ENCODE data around the gene CFAP54.
"Not testable (repeated sequence)": the region's sequence is repeated elsewhere in the genome, so short reads cannot be mapped to it uniquely, and the experiment has no call there.

The CFAP54 gene, protein sequence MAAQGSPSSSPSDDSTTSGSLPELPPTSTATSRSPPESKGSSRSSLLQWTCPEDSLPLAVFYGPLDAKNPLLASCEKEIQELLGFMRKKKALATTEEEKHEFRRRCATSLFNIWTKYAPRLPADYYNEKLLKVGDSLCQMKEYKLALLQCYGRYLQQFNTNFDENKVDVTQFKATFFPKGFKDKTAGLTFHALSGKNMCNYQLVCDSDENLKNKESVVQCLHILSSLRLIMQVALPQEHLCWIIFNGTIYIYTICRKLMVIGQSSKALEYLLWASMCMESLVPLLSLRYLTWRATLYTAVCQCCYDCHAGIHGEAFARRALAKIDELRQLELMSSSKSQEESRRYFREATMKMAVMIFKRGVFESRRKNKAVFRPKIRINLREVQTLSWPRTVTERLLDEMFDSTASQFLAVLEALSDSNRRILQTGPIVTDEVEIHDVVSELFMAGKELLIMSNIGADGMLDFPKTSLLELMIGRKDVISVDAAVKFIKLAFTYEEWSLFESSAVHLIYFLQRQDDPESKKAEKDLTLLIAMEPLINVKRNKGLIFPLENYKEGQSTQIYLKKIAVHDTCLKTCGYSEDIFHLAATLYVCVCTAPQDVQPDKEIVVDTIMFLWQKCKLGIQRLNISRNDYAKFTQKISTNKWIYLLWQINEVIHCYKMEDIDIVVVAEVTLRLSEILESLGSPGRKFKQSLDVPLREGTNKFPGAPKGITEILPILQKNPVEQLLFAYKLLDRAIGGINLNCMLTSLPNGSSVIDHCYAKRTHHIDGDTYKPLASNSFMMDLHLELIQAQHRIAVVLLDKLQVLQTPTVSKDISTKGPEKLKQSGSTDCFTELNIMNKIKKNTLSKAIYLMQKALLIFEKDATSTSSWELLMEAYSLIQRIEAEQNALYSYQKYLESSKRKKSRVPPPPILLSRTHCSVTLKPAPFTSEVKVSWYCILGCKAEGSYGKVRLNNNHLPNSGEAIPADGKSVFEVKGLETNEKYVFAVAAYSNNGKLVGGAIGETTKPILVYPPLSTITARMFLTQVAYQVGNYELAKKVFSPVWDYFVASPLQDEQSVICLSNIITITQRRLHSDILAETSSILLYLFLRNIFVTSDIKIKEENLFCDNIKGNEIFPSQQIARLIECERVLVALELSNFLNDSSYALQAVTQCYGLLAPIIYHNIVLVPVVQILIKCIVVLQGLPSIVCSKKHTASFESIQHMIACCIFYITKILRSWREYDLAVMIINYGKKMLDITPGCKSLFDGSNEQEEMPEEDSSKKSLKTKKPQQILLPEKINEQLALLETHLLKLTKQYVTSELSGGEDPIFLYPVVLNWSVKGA (N-terminal part only)

DNA sequence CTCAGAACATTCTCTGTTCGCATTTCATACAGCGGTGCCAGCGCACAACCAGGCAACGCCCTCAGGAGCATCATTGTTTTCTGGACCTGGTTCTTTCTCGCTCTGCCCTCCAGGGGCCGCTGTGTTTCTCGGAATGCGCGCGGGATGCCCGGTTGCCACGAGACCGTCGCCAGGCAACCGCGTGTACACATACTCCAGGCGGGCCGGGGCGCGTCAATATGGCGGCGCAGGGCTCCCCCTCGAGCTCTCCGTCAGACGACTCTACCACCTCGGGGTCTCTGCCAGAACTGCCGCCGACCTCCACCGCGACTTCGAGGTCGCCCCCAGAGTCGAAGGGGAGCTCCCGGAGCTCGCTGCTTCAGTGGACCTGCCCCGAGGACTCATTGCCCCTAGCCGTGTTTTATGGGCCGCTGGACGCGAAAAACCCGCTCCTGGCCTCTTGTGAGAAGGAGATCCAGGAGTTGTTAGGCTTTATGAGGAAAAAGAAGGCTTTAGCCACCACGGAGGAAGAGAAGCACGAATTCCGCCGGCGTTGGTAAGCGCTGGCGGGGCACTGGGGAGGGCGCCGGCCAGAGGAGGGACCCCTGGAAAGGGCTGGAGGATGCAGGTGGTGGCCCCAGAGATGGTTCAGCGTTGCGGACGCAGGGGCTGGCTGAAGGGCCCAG lies at the start of gene CFAP54:
Gene CFAP54 (plus strand): TSS at position 186 of the 665 bp plus-strand sequence. CDS start 33 bp downstream, at position 219.
- DNase-seq (ENCODE audit: low read depth in 2 of 2, low spot score in 1 of 2): peak; percentile 79 to 88

DNA sequence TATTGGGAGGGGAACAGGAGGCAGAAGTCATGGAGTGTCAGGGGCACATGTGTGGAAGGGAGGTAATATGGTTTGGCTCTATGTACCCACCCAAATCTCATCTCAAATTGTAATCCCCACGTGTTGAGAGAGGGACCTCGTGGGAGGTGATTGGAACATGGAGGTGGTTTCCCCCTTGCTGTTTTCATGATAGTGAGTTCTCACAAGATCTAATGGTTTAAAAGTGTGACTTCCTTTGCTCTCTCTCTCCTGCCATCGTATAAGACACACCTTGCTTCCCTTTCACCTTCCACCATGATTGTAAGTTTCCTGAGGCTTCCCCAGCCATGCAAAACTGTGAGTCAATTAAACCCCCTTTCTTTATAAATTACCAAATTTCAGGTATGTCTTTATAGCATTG lies 47.6 kb upstream of the CFAP54 start:
- DNase-seq (ENCODE audit: low read depth in 2 of 2, low spot score in 1 of 2): no peak

DNA sequence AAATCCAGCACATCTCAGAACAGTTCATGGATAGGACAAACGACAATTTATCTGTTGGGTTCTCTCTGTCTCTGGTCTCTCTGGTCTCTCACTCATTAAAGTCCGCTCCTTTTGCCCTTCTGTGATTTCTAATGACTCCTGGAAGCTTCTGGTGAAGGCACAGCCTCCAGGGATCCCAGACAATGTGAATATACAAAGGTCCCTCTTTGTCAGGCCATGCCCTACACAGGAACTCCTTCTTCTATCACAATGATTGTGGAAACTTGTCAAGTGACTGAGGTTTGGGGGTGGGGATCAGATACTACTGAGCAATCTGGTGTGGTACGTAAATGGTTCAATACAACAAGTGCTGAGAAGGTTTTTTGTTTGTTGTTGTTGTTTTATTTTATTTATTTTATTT lies 46.5 kb upstream of the CFAP54 start:
- DNase-seq (ENCODE audit: low read depth in 2 of 2, low spot score in 1 of 2): no peak

DNA sequence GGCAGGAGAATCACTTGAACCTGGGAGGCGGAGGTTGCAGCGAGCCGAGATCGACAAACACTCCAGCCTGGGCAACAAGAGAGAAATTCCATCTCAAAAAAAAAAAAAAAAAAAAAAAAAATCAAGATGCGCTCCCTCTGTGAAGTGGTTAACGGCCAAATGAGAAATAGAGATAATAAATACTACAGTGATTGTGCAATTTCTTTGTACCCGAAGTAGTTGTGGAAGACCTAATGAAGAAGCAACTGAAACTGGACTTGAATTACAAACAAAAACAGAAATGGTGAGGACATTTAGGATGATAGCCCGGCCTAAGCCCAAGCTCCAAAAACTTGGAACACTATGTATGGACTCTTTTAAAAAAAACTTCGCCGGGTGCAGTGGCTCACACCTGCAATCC lies 45.0 kb upstream of the CFAP54 start:
- no peak for DNase-seq (ENCODE audit: low read depth in 2 of 2, low spot score in 1 of 2)

DNA sequence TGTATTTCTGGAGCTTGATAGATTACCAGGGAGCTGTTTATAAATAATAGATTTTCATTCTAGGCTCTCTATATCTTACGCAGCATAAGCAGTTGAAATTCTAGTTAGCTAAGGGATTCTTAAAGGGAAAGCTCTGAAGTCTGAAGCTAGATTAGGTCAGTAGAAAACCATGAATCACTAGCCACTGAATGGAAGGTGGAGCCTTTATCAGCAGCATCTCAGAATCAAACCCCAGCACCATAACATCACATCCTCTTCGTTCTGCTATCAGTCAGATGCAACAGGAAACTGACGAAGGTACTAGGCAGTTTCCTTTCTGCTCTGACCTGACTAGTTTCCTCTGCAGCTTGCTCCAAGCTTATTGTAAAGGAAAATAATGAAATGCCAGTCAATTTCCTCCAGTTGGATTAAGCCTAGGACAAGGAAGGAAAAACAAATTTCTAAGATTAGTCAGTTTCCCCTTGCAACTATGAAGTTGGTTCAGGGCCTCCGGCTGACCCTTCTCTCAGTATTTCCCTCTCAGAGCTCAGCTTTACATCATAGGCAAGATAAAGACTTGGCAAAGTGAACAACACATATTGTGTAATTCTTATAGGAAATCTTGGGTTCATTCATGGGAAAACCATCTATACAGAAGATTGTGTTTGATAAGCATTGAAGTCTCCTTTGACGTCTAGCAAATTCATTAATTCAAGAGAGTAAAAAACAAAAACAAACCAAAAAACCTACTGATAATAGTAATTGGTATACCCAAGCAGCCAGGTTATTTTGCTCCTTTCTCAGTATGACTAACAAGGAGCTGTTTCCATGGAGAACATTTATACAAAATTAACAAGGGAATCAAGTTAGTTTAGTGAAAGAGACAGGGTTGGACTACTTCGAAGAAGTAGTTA lies 43.4 kb upstream of the CFAP54 start:
- peak in 1 of 2 donors; percentile 17 for DNase-seq (ENCODE audit: low read depth in 2 of 2, low spot score in 1 of 2)

DNA sequence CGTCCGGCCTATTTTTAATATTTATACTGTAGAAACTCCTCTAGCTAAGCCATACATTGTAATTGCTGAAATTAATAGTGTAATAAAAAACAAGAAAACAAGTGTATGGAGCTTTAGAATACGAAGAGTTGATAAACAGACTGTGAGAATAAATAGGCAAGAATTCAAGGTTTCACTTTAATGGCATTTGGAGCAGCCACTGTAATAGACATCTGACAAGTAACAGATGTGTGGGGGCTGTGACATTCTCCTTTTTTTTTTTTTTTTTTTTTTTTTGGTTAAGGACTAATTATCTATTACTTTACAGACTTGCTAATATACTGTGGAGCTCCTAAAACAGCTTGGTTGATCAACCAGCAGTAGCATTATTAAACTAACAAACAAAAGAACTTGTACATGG lies 42.1 kb upstream of the CFAP54 start:
- no peak for DNase-seq (ENCODE audit: low read depth in 2 of 2, low spot score in 1 of 2)

DNA sequence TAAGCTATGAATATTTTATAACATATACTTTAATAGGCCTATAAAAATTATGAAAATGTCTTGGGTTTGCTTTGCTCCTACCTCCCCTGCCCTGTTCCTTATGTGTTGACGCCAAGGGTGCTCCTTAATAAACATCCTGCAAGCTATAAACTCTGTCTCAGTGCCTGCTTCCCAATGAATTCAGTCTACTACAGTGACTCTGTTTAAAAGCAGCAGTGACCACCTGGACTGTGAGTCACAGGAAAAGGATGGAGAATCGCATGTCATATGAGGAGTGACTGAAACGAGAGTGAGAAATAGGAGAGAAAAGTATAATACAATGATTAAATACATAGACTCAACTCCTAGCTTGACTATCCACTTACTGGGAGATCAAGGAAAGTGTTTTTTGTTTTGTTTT lies 41.1 kb upstream of the CFAP54 start:
- no peak for DNase-seq (ENCODE audit: low read depth in 2 of 2, low spot score in 1 of 2)

DNA sequence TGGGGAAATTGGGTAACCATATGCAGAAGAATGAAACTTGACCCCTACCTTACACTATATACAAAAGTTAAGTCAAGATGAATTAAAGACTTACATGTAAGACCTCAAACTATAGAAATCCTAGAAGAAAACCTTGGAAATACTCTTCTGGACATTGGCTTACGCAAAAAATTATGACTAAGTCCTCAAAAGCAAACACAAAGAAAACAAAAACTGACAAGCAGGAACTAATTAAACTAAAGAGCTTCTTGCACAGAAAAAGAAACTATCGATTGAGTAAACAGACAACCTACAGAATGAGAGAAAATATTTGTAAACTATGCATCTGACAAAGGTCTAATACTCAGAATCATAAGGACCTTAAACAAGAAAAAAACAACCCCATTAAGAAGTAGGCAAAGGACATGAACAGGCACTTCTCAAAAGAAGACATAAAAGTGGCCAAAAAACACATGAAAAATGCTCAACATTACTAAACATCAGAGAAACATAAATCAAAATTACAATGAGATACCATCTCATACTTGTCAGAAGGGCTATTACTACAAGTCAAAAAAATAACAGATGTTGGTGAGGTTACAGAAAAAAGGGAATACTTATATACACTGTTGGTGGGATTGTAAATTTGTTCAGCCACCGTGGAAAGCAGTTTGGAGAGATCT lies 37.0 kb upstream of the CFAP54 start:
- no peak for DNase-seq (ENCODE audit: low read depth in 2 of 2, low spot score in 1 of 2)

DNA sequence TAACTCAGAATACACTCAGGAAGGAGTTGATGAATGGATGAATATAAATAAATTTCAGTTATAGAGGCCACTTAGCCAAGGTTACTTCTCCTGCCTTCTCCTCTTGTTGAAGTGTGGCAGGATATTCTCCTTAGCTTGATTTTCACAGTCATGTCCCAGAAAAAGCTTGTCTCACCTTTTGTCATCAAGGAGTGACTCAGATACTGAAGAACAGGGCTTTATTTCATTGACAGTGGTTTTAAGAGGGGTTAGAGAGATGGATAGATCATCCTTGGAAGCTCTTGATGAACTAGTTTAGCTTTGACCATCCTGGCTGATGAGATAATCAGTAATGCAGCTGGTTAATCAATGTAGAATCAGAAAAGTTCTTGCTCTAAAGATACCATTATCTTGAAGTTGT lies 35.0 kb upstream of the CFAP54 start:
- DNase-seq (ENCODE audit: low read depth in 2 of 2, low spot score in 1 of 2): no peak

DNA sequence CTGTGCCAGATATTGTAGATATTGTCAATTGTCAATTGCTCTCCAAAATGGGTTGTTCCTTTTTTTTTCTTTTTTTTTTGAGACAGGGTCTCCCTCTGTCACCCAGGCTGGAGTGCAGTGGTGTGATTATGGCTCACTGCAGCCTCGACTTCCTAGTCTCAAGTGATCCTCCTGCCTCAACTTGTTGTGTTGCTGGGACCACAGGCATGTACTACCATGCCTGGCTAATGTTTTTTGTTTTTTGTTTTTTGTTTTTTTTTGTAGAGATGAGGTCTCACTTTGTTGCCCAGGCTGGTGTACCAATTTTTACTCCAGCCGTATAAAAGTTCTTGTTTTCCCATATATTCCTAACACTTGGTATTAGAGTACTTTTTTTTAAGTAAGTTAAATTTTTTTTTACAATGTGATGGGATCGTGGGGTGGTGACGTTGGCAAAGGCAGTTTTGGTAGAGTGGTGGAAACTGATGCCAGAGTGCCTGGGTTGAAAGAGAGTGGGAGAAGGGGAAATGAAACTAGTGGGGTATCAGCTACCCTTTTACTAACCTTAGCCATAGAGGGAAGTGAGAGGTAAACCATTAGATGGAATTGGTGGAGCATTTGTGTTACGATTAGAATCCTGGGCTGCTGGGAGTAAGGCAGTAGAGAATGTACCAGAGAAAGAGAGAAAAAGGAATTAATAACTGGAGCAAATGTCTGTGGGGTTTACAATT lies 33.0 kb upstream of the CFAP54 start:
- DNase-seq (ENCODE audit: low read depth in 2 of 2, low spot score in 1 of 2): no peak

DNA sequence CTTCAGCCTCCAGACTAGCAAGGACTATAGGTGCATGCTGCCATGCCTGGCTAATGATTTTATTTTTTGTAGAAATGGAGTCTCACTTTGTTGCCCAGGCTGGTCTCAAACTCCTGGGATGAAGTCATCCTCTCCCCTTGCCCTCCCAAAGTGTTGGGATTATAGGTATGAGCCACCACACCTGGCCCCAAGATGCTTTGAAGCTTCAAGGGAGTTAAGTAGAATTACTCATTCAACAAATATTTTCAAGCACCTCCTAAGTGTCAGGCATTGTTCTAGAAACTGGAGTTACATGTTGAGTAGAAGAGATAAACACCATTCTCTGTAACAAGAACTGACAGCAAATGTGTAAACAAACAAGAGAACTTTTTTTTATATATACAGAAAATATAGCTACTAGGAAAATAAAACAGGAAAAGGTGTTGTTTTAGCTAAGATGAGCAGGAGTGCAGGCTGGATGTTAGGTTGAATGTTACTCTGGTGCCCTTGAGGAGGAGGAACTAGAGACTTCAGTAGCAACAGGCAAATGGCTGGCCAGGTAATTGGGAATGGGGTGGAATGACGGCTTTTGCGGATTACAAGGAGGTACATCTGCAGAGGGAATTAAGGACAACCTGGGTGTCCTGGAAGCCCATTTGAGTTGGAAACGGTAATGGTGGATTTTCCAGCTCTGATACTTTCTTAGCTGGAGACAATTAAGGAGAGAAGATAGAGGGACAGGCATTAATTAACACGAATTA lies 32.0 kb upstream of the CFAP54 start:
- no peak for DNase-seq (ENCODE audit: low read depth in 2 of 2, low spot score in 1 of 2)

DNA sequence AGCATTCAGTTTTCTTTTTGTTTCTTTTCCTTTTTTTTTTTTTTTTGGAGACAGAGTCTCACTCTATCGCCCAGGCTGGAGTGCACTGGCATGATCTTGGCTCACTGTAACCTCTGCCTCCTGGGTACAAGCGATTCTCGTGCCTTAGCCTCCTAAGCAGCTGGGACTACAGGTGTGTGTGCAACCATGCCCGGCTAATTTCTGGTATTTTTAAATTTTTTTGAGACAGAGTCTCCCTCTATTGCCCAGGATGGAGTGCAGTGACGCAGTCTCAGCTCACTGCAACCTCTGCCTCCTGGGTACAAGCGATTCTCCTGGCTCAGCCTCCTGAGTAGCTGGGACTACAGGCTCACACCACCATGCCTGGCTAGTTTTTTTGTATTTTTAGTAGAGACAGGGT lies 30.1 kb upstream of the CFAP54 start:
- not testable (repeated sequence) for DNase-seq (ENCODE audit: low read depth in 2 of 2, low spot score in 1 of 2)

DNA sequence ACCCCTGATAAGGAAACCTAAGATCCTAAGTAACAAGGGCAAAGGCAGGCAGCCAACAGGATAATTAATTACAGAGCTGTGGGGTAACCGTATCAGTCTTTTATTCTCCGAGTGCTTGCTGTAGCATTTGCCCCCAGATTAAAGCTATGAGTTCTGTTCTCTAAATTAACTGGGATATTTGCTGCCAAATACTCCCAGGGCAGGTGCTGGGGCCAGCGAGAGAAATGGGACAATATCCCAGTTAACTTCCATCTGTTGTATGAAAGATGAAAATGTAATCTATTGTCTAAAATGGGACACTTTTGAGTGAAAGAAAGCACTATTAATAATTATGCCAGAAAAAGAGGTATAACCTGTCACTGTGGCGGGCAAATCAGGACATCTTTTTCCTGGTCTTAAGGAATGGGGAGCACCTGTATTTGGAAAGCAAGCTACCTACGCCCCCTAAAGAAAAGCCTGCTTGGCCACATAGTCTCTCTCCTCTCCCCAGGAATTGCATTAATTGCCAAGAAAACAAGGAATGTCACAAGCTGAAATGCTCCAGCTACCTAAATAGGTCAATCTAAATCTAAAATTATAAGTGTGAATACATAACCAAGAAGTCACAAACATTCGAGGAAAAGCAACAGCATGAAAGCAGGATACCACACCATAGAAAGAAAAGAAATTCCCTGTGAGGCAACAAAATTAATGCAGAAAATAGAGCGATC lies 26.7 kb upstream of the CFAP54 start:
- no peak for DNase-seq (ENCODE audit: low read depth in 2 of 2, low spot score in 1 of 2)

DNA sequence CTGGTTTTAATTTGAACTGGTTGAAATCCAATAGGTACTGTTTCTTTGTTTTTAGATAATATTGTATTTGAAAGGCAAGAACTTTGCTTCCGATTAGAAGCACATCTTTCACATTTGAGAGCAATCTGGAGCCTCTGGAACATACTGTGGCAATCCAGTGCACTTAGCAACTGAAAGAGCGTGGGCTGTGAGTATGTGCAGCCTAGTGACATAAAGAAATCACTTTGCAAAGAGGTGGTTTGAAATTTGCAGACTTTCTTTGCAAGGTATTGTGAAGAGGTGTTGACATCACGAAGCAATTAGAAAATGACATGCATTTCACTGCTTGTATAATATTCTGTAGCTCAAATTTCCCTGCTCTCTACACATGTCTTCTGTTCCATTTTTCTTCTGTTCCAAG lies 23.5 kb upstream of the CFAP54 start:
- no peak for DNase-seq (ENCODE audit: low read depth in 2 of 2, low spot score in 1 of 2)

DNA sequence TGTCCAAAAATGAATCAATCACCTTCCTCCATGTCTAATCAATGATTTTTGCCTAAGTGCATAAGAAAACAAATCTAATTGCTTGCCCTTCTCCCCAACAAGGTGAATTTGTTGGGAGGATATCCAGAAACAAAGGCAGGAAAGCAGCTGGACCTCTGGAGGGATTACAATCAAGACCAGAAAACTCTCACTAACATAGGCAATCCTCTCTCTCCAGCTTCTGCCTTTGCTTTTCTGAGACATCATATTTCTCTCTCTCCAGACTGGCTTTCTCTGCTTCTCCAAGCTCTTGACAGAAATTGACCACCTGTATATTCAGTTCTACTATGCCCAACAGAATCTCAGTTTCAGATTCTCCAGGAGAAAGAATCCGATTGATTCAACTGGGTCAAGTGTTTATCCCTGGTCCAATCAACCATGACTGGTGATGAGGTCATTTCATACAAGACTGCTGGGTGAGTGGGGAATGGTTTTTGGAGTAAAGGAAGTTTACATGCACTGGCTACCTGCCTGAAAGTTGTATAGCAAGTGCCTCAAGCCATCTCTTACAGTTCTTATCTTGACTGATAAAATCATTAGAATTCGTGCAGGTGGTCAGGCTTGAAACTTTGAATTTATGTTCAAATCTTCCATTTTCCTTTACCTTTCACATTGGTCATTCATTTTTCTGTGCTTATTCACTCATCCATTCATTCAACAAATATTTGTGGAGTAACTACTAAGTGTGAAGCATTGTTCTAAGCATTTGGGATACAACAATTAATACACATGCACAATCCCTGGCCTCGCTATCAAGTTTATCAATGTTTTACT lies 22.2 kb upstream of the CFAP54 start:
- no peak for DNase-seq (ENCODE audit: low read depth in 2 of 2, low spot score in 1 of 2)

DNA sequence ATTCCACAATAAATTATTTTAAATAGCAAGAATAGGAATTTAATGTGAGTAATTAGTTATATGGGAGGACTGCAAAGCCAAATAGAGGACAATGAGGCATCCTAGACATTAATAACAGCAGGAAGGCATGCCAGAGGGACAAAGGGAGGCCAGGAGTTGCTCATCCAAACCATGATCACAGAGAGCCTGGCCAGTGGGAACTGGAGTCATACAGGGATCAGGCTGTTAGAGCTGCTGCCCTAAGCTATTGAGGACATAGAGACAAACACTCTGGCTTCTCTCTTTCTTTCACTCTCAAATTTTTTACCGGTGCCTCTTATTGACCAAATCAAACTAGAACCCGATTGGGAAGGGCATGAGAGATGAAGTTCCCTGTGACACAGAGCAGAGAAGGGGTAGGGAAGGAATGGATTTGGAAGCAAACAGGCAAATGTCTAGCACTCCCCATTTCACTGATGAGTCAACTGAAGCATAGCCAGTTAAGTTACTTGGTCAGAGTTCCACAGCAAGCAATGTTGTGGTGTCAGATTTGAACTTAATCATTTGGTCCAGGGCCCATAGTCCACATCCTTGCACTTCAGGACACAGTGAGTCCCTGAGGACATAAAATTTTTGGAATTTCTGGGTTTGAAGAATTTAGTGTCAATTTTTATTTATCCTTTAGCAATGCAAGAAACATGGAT lies 17.9 kb upstream of the CFAP54 start:
- no peak for DNase-seq (ENCODE audit: low read depth in 2 of 2, low spot score in 1 of 2)

All from stimulated activated CD8-positive, alpha-beta memory T cell treated with anti-CD3 and anti-CD28 coated beads, Interleukin-4, amount 100 ng/mL, for 1 hour (primary cell).